Right lobe of liver (tissue), 6 donors: ENCODE results near the gene FAM9C. TPM values are rescaled to one million over a fixed set of nuclear protein-coding genes. Genes with fewer than 3 reads are reported as not detected.

Experiments
- ATAC-seq, 4 donors: fragments of 200-7000 bp; cut with Tn5 transposase; one replicate each; pipeline ENCODE4 v1.9.1; 2020; ENCODE audit warnings: mild to moderate bottlenecking in 4 of 4, moderate library complexity in 4 of 4
- DNase-seq, 3 donors: peaks; one replicate each; pipeline ENCODE4 v3.0.0-alpha.2; 2020
- H3K27ac ChIP-seq, 3 donors: fragments of 200-600 bp; one replicate each; pipeline ENCODE4 v1.8.0; 2022
- H3K27me3 ChIP-seq, 2 donors: fragments of 200-600 bp; one replicate each; pipeline ENCODE4 v1.8.0; 2022
- H3K36me3 ChIP-seq, 4 donors: fragments of 200-600 bp; sonication (generic) in 1 of 4; one replicate each; pipeline versions ENCODE4 v1.5.1 to v1.8.0; 2017 to 2022; ENCODE audit warnings: control low read depth in 1 of 4
- H3K4me1 ChIP-seq, 4 donors: fragments of 200-600 bp; sonication (generic) in 1 of 4; one replicate each; pipeline versions ENCODE4 v1.5.1 to v1.8.0; 2017 to 2022; ENCODE audit warnings: control low read depth in 1 of 4
- H3K4me3 ChIP-seq, 3 donors: fragments of 200-600 bp; one replicate each; pipeline ENCODE4 v1.8.0; 2022
- H3K9me3 ChIP-seq, 4 donors: fragments of 200-600 bp; sonication (generic) in 1 of 4; one replicate each; pipeline versions ENCODE4 v1.5.1 to v1.8.0; 2017 to 2022; ENCODE audit warnings: control low read depth in 1 of 4
- POLR2A ChIP-seq: fragments of 450-650 bp; IDR thresholded peaks from one replicate; pipeline ENCODE4 v1.6.1; 2017; ENCODE audit warnings: antibody characterized with exemption, mild to moderate bottlenecking
- WGBS: methylation state at CpG from one replicate; pipeline ENCODE4 v1.1.6; 2018; ENCODE audit warnings: low coverage, low lambda C conversion rate; ENCODE audit not compliant: insufficient coverage; ENCODE audit errors: missing lambda C conversion rate; 5-methylcytosine and 5-hydroxymethylcytosine counted together
- intact Hi-C, 2 donors: fragments of 100-400 bp; cut with DNase I; formaldehyde crosslinking; loops; one replicate each; pipeline versions ENCODE4 v1.11.2 to v1.14.1; 2022
- total RNA-seq, 6 experiments: library from RNA; depleted of rRNA in 2 of 6; stranded (reverse); fragments of >200 nt in 2 of 6; fragmentation: NEBNext Ultra II Directional in 3 of 6; extraction: Animal tissue kit (Norgen Biotek cat#: 25700) in 3 of 6; gene quantifications; one replicate each; pipeline versions ENCODE4 v1.1.0 to v1.2.4, GENCODE V29; 2016 to 2023
- TF ChIP-seq, protein P1 (sequence below), 4 donors: fragments of 200-600 bp in 3 of 4; fragments of 450-650 bp in 1 of 4; IDR thresholded peaks; one replicate each; pipeline versions ENCODE4 v1.5.1 to v1.8.0; 2016 to 2022; ENCODE audit warnings: antibody characterized with exemption in 4 of 4, mild to moderate bottlenecking in 2 of 4
- donor health status: DM: no; HTN: yes; CAD: no.
- donor health status: DM: no; HTN: no; CAD: no.
- donor health status: DM: no; HTN: no; CAD: no.
- donor health status: DM: no; HTN: yes; CAD: no.
- donor health status: DM: no; HTN: yes; CAD: no.

The FAM9C gene
- total RNA-seq, 6 experiments from 2014 or later, result not detected

DNA sequence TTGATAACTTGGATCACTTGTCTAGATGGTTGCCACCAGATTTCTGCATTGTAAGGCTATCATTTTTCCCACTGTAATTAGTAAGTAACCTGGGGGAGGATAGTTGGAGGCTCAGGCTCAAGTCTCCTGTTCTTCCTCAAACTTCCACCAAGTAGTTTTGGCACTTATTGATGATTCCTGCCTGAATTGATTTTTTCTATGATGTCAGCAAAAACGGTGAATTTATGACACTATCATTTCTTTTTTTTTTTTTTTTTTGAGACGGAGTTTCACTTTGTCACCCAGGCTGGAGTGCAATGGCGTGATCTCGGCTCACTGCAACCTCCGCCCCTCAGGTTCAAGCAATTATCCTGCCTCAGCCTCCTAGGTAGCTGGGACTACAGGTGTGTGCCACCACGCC is 57.1 kb downstream of the FAM9C start:
- Histone ChIP-seq H3K27me3 (no peaks in the 10 kb centered on the region), H3K9me3 (no peaks in the 10 kb centered on the region), H3K36me3 (no peaks in the 10 kb centered on the region), H3K27ac (no peak overlapping the region), H3K4me1 (peaks cover 0 to 6% (median 3%) of the 10 kb centered on the region in 4 donors), H3K4me3 (no peak overlapping the region)
- TF ChIP-seq, protein P1, sequence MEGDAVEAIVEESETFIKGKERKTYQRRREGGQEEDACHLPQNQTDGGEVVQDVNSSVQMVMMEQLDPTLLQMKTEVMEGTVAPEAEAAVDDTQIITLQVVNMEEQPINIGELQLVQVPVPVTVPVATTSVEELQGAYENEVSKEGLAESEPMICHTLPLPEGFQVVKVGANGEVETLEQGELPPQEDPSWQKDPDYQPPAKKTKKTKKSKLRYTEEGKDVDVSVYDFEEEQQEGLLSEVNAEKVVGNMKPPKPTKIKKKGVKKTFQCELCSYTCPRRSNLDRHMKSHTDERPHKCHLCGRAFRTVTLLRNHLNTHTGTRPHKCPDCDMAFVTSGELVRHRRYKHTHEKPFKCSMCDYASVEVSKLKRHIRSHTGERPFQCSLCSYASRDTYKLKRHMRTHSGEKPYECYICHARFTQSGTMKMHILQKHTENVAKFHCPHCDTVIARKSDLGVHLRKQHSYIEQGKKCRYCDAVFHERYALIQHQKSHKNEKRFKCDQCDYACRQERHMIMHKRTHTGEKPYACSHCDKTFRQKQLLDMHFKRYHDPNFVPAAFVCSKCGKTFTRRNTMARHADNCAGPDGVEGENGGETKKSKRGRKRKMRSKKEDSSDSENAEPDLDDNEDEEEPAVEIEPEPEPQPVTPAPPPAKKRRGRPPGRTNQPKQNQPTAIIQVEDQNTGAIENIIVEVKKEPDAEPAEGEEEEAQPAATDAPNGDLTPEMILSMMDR (IDR thresholded peaks at IDR 0.05), result no peak
- TF ChIP-seq POLR2A, result no peak
- intact Hi-C loops, result no loop called here
- no peak for ATAC-seq
- 83% methylated on average over 5 of the region's 6 CpGs for WGBS
- DNase-seq, result no peak

DNA sequence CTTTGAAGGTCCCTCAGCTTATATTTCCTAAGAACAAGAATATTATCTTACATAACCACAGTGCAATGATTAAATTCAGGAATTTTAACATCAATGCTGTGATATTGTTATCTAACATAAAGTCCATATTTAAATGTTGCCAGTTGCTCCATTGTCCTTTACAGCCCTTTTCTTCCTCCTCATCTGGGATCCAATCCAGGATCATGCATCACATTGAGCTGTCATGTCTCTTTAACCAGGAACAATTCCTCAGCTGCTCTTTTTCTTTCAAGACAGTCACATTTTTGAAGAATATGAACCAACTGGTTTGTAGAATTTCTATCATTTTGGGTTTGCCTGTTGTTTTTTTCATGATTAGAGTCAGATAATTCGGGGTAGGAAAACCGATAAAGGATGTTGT is 57.5 kb downstream of the FAM9C start:
- no peaks in the 10 kb centered on the region for H3K36me3 ChIP-seq
- H3K9me3 ChIP-seq, result no peaks in the 10 kb centered on the region
- 72% methylated on average over 2 of the region's 2 CpGs for WGBS
- ATAC-seq (no peak), DNase-seq (no peak)
- intact Hi-C loops, result no loop called here
- H3K4me3 ChIP-seq, result no peak overlapping the region
- H3K4me1 ChIP-seq, result peaks cover 0 to 6% (median 3%) of the 10 kb centered on the region in 4 donors
- TF ChIP-seq, protein P1 (IDR thresholded peaks at IDR 0.05), result no peak
- TF ChIP-seq POLR2A, result no peak
- H3K27me3 ChIP-seq, result no peaks in the 10 kb centered on the region
- H3K27ac ChIP-seq, result no peak overlapping the region

DNA sequence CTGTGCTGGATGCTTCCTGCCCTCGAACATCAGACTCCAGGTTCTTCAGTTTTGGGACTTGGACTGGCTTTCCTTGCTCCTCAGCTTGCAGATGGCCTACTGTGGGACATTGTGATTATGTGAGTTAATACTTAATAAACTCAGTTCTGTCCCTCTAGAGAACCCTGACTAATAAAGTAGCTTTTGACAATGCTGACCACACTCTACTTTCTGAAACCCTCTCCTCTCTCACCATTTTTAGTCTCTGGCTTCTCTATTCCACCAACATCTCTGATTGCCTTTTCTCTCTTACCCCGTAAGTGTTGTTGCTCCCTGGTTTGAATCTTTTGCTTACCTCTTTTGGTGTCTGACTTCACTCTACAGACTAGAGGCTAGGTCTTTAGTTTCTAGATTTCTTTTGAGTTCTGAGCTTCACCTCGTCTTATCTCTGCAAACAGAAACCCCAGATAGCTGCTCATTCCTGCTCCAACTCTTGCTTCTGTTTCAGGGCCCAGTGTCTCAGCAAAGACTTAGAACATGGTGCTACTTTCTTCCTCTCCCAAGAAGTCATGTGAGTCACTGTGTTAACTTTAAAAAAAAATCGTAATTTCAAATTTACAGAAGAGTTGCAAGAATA is 58.1 kb downstream of the FAM9C start:
- H3K4me1 ChIP-seq, result peaks cover 0 to 6% (median 3%) of the 10 kb centered on the region in 4 donors
- H3K36me3 ChIP-seq, result no peaks in the 10 kb centered on the region
- H3K27ac ChIP-seq, result no peak overlapping the region
- no peaks in the 10 kb centered on the region for H3K9me3 ChIP-seq
- TF ChIP-seq, protein P1 (IDR thresholded peaks at IDR 0.05), result no peak
- no peak for TF ChIP-seq POLR2A
- DNase-seq, result no peak
- no peaks in the 10 kb centered on the region for H3K27me3 ChIP-seq
- intact Hi-C loops, result no loop called here
- ATAC-seq, result no peak
- 60% methylated on average over 4 of the region's 4 CpGs for WGBS
- no peak overlapping the region for H3K4me3 ChIP-seq

Other genes starting within 250 kb of the FAM9C start
- under 1 TPM; 0.10 to 0.58 (median 0.15) TPM for gene TLR7, start 177.5 kb downstream of the FAM9C start, total RNA-seq
- 1 to 10 TPM in 4 of 6 experiments, under 1 TPM in 2; 0.37 to 2.2 (median 1.4) TPM for gene TLR8, start 138.0 kb downstream of the FAM9C start, total RNA-seq
- 1,000 to 10,000 TPM in 1 of 6 experiments, 100 to 1,000 TPM in 5; 348 to 1,121 (median 708) TPM for gene TMSB4X, start 69.5 kb downstream of the FAM9C start, total RNA-seq